ENCODE data around the gene KIF14. TPM values are rescaled to one million over a fixed set of nuclear protein-coding genes. Genes with fewer than 3 reads are reported as not detected.

The KIF14 gene
- total RNA-seq, 2 experiments from 2014 or later: 13.7 to 13.9 TPM

GRCh38 chr1:200610846-200611245 lies 9.7 kb downstream of the KIF14 start:
- no peak for ATAC-seq
- CTCF ChIA-PET: interaction anchor here (0.7 to 1.9 kb wide), 3 partner anchors 12 to 192 kb away, joined by 3 to 10 read pairs (median 3); no protein-coding TSS in a partner anchor
- no peak for TF ChIP-seq CTCF (IDR thresholded peaks at IDR 0.05)

GRCh38 chr1:200602632-200603031 lies 17.9 kb downstream of the KIF14 start:
- Mint-ChIP-seq H3K27ac (no peak overlapping the region), H3K27me3 (no peaks in the 10 kb centered on the region), H3K4me1 (ENCODE audit: low read depth) (no peaks in the 10 kb centered on the region), H3K36me3 (ENCODE audit: low read depth) (peaks cover 21% of the 10 kb centered on the region), H3K9me3 (no peaks in the 10 kb centered on the region), H3K4me3 (no peak overlapping the region)
- DNase-seq: no peak
- intact Hi-C loops (cut with micrococcal nuclease): no loop called here
- ChIA-PET CTCF (no interaction called here), POLR2A (no interaction called here)
- no peak for TF ChIP-seq CTCF (IDR thresholded peaks at IDR 0.05)
- no peak for ATAC-seq

More at GRCh38 chr1:200610846-200611245, 9.7 kb downstream of the KIF14 start:
- peaks cover 20% of the 10 kb centered on the region for H3K36me3 Mint-ChIP-seq (ENCODE audit: low read depth)
- H3K4me1 Mint-ChIP-seq (ENCODE audit: low read depth): no peaks in the 10 kb centered on the region
- POLR2A ChIA-PET: no interaction called here
- H3K27me3 Mint-ChIP-seq: no peaks in the 10 kb centered on the region
- intact Hi-C loops (cut with micrococcal nuclease): no loop called here
- no peaks in the 10 kb centered on the region for H3K9me3 Mint-ChIP-seq
- DNase-seq: no peak
- H3K27ac Mint-ChIP-seq: no peak overlapping the region
- no peak overlapping the region for H3K4me3 Mint-ChIP-seq

GRCh38 chr1:200590001-200590400 lies 30.6 kb downstream of the KIF14 start:
- CTCF ChIA-PET: interaction anchor here (0.9 kb wide), 1 partner anchor 9 kb away, joined by 3 read pairs; no protein-coding TSS in a partner anchor
- H3K27ac Mint-ChIP-seq: no peak overlapping the region
- ATAC-seq (no peak), DNase-seq (no peak)
- no peaks in the 10 kb centered on the region for H3K4me1 Mint-ChIP-seq (ENCODE audit: low read depth)
- H3K4me3 Mint-ChIP-seq: no peak overlapping the region
- peaks cover 8% of the 10 kb centered on the region for H3K36me3 Mint-ChIP-seq (ENCODE audit: low read depth)
- intact Hi-C loops (cut with micrococcal nuclease): no loop called here
- TF ChIP-seq CTCF (IDR thresholded peaks at IDR 0.05): no peak
- POLR2A ChIA-PET: interaction anchor here (1.0 kb wide), 1 partner anchor 9 kb away, joined by 3 read pairs; no protein-coding TSS in a partner anchor
- H3K9me3 Mint-ChIP-seq: no peaks in the 10 kb centered on the region
- H3K27me3 Mint-ChIP-seq: no peaks in the 10 kb centered on the region

- Mint-ChIP-seq H3K36me3 (ENCODE audit: low read depth) (peaks cover 13% of the 10 kb centered on the region), H3K4me3 (no peak overlapping the region), H3K27ac (no peak overlapping the region), H3K4me1 (ENCODE audit: low read depth) (no peaks in the 10 kb centered on the region), H3K9me3 (peaks cover 6% of the 10 kb centered on the region), H3K27me3 (no peaks in the 10 kb centered on the region)
- intact Hi-C loops (cut with micrococcal nuclease): no loop called here
- CTCF ChIA-PET: no interaction called here
- no peak for DNase-seq
- ATAC-seq: no peak
- POLR2A ChIA-PET: no interaction called here
- TF ChIP-seq CTCF (IDR thresholded peaks at IDR 0.05): no peak
These were observed 31.9 kb downstream of the KIF14 start for GRCh38 chr1:200588698-200589097.

GRCh38 chr1:200564319-200564718 lies 56.2 kb downstream of the KIF14 start:
- DNase-seq (no peak), ATAC-seq (no peak)
- TF ChIP-seq CTCF (IDR thresholded peaks at IDR 0.05): no peak
- Mint-ChIP-seq H3K36me3 (ENCODE audit: low read depth) (peaks cover 5% of the 10 kb centered on the region), H3K27ac (no peak overlapping the region), H3K4me1 (ENCODE audit: low read depth) (peaks cover 3% of the 10 kb centered on the region), H3K9me3 (no peaks in the 10 kb centered on the region), H3K4me3 (no peak overlapping the region), H3K27me3 (no peaks in the 10 kb centered on the region)
- ChIA-PET CTCF (interaction anchor here (0.6 to 3.0 kb wide), 2 partner anchors 108 to 238 kb away, joined by 3 to 12 read pairs; no protein-coding TSS in a partner anchor), POLR2A (no interaction called here)
- intact Hi-C loops (cut with micrococcal nuclease): no loop called here
